Measurements from ENCODE around the gene S100PBP. TPM values are rescaled to one million over a fixed set of nuclear protein-coding genes. Genes with fewer than 3 reads are reported as not detected.

S100PBP gene
- total and polyA plus RNA-seq, 9 of the 15 experiments (the other 6 are each of a cell fraction or from before 2014, with no cell fraction given) = 22.9 to 60.2 (median 32.9) TPM

GRCh38 chr1:32775640-32776337 is 41.7 kb upstream of the S100PBP start (continued):
- 0 out of 4 replicates have a peak, but pooled peaks of 1 of the 2 experiments have one; percentile 53 for TF ChIP-seq MLLT1 (IDR thresholded peaks at IDR 0.05)
- TF ChIP-seq ZNF165 (CRISPR knock-in tag; IDR thresholded peaks at IDR 0.05; ENCODE audit: borderline replicate concordance) = no peak

GRCh38 chr1:32779242-32779641 is 38.2 kb upstream of the S100PBP start:
- TF ChIP-seq SAFB2 (IDR thresholded peaks at IDR 0.05; ENCODE audit: borderline replicate concordance, low read depth, low read length, severe bottlenecking) = no peak
- peak; percentile 54; the same call in 1 of the 2 replicates for TF ChIP-seq POLR2AphosphoS2 (IDR thresholded peaks at IDR 0.05; ENCODE audit: low read length)
- TF ChIP-seq RAD21 (CRISPR knock-in tag; conservative IDR thresholded peaks at IDR 0.05 in 1 of 2, IDR thresholded peaks at IDR 0.05 in 1 of 2) = no peak
- WGBS (ENCODE audit: insufficient coverage, low coverage, missing lambda C conversion rate) = 90% methylated on average over 5 of the region's 5 CpGs
- BruUV-seq (replicated peaks) = no TSS peak
- Histone ChIP-seq H3K79me2 (ENCODE audit: control insufficient read depth, insufficient read depth, low read length) (no peaks in the 10 kb centered on the region), H3K4me3 (no peak overlapping the region), H3K27me3 (ENCODE audit: control insufficient read depth in 2 of 2, insufficient read depth in 2 of 2, low read length in 2 of 2) (no peaks in the 10 kb centered on the region), H3K9me3 (replicated peaks; ENCODE audit: control insufficient read depth, insufficient read depth, low read depth, low read length) (no peaks in the 10 kb centered on the region), H3K4me1 (replicated peaks in 1 of 2; ENCODE audit: control insufficient read depth in 2 of 2, insufficient read depth in 2 of 2, low read length in 2 of 2) (no peaks in the 10 kb centered on the region; a peak in 1 of 5 replicates), H3K4me2 (ENCODE audit: insufficient read depth, low read length) (no peak overlapping the region), H3K9ac (ENCODE audit: insufficient read depth in 1 of 2, low read depth in 2 of 2, low read length in 2 of 2) (no peak overlapping the region), H3K9me1 (ENCODE audit: control insufficient read depth, insufficient read depth, low read length) (peaks cover 5% of the 10 kb centered on the region), H2AFZ (ENCODE audit: low read depth, low read length) (no peak overlapping the region), H3K36me3 (ENCODE audit: control insufficient read depth, insufficient read depth, low read length) (peaks cover 96% of the 10 kb centered on the region), H4K20me1 (replicated peaks; ENCODE audit: control insufficient read depth, insufficient read depth, low read length) (no peaks in the 10 kb centered on the region; the same call in 1 of the 2 replicates), H3K27ac (ENCODE audit: extremely low read depth, low read depth, low read length) (no peak overlapping the region)
- DNase-seq (ENCODE audit: extremely low read depth in 1 of 4, low spot score in 3 of 4) (no peak), ATAC-seq (no peak), FAIRE-seq (no peak)
- CTCF ChIA-PET (ENCODE audit: low intra/inter-chr PET ratio) = interaction anchor here (0.6 to 0.8 kb wide), 2 partner anchors 67 to 651 kb away, joined by 3 to 4 read pairs; partner anchors contain the start of gene PHC2
- in situ Hi-C loops (cut with MboI) (no loop called here), intact Hi-C loops (cut with micrococcal nuclease) (no loop called here)
- POLR2A ChIA-PET = interaction anchor here (0.6 to 8.8 kb wide), 5 partner anchors 8 to 1619 kb away, joined by 3 to 116 read pairs (median 3); no protein-coding TSS in a partner anchor

All from K562 (cell line).